Uterus (tissue), 2 donors: Measurements from ENCODE around the gene ARCN1.

Experiments used
- CTCF ChIP-seq, 4 experiments: fragments of 200-600 bp in 2 of 4; fragments of 450-650 bp in 2 of 4; sonication (generic) in 2 of 4; IDR thresholded peaks; one replicate each; pipeline ENCODE4 v1.5.1; 2016 to 2019; ENCODE audit warnings: antibody characterized with exemption in 4 of 4, mild to moderate bottlenecking in 2 of 4, moderate library complexity in 1 of 4
- POLR2A ChIP-seq, 2 donors: fragments of 450-650 bp; IDR thresholded peaks; one replicate each; pipeline ENCODE4 v1.6.1; 2016; ENCODE audit warnings: antibody characterized with exemption in 2 of 2, mild to moderate bottlenecking in 1 of 2, moderate library complexity in 1 of 2

- TF ChIP-seq CTCF (IDR thresholded peaks at IDR 0.05) (no peak), POLR2A (IDR thresholded peaks at IDR 0.05) (no peak)
Observed at GRCh38 chr11:118650366-118650765, 78.2 kb downstream of the ARCN1 start.
